GM18502 (cell line): ENCODE measurements around the gene TTLL3.

Source experiments
- ATAC-seq: cut with Tn5 transposase; IDR thresholded peaks from one replicate; pipeline ENCODE4 v1.9.1; 2021; ENCODE audit warnings: mild to moderate bottlenecking; ENCODE audit not compliant: unreplicated experiment, poor library complexity

Gene TTLL3

DNA sequence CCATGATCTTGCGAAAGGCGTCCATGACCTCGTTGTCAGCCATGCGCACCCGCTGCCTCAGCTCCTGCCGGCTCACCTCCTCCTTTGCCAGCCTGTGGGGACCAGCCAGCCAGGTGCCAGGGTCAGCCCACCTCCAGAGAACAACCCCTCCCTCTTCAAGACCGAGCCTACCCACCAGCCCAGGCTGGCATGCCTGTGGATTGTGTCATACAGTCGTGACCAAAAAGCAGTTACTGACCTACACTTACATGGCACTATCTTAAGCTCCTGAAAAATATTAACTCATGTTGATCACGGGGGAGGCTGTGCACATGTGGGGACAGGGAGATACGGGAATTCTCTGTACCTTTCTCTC lies 29.6 kb upstream of the TTLL3 start:
- ATAC-seq, result peak; percentile 13

DNA sequence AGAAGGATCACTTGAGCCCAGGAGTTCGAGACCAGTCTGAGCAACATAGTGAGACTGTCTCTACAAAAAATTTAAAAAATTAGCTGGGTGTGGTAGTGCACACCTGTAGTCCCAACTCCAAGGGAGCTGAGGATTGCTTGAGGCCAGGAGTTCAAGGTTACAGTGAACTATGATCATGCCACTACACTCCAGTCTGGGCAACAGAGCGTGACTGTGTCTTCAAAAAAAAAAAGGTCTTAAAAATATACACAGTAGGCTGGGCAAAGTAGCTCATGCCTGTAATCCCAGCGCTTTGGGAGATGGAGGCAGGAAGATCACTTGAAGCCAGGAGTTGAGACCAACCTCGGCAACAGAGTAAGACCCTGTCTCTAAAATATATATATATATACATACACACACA lies 29.2 kb upstream of the TTLL3 start:
- no peak for ATAC-seq

DNA sequence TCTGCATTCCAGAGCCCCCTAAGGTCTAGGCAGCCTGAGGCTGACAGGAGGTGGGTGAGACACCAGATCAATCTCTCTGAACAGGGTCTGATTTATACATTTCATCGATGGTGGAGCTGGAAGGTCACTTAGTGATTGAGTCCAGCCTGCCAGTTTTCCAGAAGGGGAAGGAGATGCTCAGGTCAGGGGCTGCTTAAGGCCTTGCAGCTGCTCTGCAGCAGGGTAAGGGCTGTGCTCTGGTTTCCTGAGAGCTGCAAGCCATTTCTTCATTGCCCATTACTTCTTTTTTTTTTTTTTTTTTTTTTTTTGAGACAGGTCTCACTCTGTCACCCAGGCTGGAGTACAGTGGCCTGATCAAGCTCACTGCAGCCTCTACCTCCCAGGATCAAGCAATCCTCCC lies 28.5 kb upstream of the TTLL3 start:
- no peak for ATAC-seq

DNA sequence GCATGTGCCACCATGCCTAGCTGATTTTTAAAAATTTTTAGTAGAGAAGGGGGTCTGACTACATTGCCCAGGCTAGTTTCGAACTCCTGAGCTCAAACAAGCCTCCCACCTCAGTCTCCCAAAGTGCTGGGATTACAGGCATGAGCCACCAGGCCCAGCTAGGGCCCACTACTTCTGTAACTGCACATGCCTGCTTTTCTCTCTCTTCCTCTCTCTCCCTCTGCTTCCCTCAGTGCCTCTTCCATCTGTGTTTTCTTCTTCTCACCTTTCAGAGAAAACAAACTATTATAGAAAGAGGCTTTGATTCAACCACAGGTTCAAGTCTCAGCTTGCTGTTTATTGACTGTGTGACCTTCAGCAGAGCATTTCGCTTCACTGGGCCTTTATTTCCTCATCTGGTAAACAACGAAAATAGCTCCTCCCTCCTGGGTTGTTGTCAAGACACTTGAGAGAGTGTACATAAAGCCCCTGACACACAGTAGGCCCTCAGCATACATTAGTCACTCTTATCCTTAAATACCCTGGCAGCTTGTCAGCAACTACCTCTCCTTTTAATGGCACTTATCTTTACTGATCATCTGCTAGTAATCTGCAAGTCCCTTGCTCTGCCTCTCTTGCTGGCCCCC lies 28.0 kb upstream of the TTLL3 start:
- ATAC-seq, result no peak

DNA sequence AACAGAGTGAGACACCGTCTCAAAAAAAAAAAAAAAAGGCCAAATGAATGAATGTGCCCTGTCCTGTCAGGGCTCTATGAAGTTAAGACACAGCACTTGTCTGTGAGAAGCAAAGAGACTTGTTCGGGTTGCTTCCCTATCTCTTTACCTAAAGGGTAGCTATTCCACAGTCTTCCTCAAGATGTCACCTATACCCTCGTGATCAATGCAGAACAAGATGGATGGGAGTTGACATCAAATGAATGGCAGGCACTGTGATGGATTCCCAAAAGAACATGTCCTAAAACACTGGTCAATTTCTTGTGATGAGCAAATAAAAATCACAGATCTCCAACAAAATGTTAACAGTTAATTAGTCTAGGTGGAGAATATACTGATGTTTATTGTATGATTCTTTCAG lies 27.3 kb upstream of the TTLL3 start:
- no peak for ATAC-seq

DNA sequence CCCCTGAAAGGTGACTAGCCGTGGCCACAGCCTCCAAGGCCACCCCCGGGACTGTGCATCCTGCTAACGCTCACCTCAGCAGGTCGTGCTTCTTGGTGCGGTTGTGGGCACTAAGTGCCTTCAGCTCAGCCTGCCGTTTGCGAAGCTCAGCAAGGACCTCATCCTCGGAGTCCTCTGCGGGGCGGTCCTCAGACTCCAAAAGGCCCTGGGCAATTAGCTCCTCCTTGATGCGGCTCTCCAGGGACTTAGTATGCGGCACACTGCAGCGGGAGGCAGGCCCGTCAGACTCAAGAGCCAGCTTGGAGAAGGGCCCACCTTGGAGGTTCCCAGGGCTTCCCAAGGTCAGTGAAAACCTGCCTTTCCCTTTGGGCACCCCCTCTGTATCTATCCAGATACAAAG lies 26.1 kb upstream of the TTLL3 start:
- ATAC-seq, result no peak

DNA sequence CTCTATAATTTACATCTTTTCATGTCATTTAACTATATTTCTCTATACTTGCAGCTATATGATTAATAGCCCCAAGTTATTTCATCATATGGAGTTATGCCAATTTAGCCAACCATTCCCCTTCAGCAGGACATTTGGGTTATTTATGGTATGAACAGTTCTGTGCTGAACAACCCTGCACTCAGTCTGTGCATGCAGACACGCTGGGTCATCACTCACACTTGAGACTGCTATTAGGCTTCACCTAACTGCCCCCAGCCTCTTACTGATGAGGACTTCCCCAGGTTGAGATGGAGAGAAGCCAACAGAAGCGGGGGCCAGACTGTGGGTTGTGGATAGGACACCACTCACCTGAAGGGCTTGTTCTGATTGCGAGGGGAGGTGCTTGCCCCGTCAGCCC lies 25.1 kb upstream of the TTLL3 start:
- no peak for ATAC-seq

DNA sequence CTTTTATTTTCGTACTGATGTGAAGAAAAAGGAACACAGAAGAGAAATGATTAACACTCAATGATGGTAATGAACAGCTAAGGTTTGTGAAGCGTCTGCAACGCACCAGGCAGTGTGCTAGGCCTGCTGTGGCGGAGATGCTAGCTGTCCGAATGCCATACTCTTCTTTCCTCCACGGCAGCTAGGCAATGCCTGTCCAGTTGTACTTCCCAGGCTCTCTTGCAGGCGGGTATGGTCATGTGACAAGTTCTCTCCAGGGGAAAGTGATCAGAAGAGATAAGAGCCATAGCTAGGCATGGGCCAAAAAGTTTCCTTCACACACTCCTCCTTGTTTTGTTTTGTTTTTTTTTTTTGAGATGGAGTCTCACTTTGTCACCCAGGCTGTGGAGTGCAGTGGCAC lies 24.5 kb upstream of the TTLL3 start:
- no peak for ATAC-seq

DNA sequence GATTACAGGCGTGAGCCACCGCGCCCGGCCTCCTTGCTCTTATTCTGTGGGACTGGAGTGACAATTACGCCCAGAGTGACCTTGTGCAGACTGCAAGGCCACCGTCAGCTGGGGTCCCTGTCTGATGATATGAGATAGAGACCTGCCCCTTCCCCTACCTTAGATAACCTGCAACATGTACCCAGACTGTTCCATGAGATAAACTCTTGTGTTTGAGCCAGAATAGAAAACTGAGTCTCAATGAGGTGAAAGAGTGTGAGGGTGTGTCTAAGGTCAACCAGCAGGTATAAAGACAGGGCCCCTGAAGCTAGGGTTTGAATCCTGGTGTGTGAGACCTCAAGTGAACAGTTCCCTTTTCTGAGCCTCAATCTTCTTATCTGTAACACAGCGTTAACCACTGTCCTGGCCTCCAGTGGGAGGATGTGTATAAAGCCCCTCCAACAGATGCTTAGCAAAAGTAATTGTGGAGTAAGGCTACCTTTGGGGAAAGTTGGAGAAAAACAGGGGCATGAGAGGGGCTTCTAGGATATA lies 23.8 kb upstream of the TTLL3 start:
- no peak for ATAC-seq

DNA sequence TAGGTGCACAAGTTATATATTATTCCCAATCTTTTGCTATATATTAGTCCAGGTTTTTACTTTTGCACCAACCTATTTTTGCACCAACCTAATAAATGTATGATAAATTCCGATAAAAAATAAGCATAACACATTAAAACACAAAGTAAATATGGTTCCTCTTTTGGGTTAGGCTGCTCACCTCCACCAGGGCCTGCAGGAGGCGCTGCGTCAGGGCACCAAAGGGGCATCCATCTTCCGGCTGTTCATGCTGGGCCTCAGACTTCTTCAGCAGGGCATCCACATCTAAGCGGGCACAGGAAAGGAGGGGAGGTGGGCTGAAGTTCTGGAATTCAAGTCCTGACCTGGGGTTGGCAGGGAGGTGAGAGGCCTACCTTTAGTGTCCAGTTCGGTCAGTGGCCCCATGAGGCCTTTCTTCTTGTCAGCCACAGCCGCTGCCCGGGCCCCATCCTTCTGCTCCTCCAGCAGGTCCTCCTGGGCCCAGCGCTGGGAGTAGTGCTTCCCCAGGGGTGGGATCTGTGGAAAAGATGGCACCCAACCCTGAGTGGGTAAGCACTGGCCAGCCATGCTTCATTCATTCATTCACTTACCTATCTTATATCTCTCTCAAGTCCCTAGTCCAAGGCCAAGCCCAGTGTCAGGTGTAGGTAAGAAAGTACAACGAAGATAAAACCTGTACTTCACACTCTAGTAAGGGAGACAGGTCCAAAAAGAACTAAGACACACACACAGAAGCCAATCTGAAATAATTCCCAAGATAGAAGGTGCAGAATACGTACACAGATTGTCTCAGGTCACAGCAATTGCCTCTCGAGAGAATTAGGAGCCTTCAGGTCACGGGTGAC lies 23.0 kb upstream of the TTLL3 start:
- ATAC-seq, result no peak

DNA sequence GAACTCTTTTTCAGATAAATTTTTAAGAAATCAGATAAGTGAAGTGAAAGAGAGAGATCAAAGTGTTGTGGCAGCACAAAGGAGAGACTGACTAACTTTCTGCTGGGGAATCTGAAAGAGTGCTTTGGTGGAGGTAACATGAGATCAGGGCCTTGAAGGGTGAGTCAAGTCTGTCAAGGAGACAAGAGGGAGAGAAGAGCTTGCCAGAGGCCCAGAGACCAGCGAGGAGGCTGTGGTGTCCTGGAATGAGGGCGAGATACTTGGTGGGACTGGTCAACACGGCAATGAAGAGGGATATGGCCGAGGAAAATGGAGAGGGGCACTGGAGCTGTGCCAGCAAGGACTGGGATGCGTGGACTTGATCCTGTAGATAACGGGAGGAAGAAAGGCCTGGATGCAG lies 22.3 kb upstream of the TTLL3 start:
- ATAC-seq, result no peak

DNA sequence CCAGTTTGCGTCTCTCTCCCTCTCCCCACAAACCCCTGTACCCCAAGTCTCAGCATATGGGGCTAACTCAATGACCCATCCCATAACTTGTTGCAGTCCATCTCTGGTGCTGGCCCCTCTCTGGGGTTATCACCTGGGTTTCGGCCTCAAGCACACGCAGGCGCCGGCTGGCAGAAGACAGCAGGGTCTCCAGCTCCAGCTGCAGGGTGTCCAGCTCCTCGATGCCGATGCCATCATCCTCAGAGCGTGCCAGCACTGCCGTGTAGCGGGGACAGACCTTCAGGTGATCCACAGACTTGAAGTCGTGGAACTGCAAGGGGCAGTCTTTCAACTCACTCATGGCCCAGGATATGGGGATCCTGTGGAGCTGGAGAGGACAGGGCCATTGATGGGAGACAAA lies 18.9 kb upstream of the TTLL3 start:
- no peak for ATAC-seq

DNA sequence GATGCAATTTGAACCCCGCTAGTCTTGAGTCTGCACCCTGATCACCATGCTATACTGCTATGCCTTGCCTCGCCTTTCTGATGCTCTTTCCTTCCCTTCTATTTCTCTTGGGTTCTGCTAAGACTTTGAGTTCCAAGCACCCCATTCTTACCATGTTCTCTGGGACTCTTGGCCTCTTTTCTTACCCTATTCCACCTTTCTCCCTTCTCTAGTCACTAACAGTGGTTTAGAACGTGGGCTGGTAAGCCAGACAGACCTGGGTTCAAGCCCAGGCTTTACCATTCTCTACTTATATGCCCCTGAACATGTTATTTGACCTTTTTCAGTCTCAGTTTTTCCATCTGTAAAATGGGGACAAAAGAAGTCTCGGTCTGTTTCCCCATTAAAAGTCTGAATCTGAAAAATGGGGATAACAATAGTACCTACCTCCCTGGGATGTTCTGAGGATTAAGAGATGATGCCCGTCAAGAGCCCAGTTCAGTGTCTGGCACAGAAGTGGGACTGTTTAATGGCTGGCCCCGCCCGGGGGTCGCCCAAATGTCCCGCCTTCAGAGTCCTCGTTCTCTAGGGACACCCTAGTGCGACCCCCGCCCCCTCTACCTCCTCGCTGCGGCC lies 18.2 kb upstream of the TTLL3 start:
- ATAC-seq, result no peak

DNA sequence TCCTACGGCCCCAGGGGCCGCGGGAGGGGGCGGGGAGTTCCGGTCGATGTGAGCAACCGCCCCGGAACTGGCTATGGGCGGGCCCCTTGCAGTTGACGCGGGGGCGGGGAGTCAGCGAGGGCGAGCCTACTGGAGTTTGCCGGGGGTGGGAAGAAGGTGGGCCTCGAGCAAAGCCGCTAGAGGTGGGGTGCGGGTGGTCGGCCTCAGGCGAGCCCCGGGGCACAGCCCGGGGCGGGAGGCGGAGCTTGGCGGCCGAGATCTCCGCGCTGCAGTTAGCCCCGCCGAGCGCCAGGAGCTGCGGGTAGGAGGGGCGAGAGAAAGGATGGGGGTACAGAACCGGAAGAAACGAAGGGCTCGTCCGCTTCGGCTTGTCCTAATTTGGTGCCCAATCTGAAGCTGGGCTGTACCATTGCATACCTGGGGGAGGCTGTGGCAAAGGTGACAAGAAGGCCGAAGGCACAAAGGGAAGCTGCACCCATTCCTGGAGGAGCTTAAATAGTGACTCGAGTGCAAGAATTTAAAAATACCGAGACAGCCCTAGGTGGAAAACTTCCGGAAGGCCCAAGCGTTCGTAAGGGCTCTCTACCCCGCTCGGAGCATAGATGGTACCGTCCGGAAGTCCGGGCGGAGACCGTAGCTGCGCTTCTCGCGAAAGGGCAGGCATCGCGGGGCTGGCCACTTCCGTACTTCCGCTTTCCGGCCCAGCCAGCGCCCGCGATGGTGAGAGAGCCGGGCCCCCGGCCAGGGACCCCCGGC lies 17.5 kb upstream of the TTLL3 start, which contains the start of the genes ARPC4 and TADA3:
Gene ARPC4 (plus strand): TSS at position 678 of the 756 bp plus-strand sequence. CDS start 40 bp downstream, at position 718.
Gene TADA3 (minus strand): TSS at position 69 of the 756 bp plus-strand sequence. CDS start 1,007 bp downstream, outside the sequence.
- ATAC-seq, result peak; percentile 83

DNA sequence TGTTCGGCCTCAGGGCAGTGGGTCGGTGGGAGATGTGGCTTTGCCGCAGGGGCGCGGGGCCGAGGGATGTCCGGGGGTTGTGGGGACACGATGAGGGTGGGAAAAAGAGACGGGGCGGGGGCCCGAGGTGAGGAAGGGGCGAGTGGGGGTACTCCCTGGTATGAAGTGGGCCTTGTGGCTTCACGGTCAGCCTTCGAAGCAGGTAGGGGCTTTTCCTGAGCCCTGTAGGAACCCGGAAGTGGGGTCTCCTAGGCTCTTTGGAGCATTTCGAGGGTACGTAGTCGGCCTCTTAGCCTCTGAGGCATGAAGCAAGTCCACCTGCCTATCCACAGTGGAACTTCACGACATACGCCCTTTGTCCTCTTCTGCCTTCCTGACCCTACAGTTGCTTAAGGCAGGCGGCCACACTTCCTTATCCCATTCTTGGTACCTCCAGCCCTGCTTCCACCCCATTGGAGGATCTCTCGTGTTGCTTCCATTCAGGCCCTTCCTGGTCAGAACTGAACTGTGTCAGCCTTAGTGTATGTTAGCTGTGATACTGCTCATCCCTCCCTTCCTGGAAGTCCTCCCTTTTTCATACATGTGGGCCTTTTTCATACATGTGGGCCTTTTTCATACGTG lies 16.8 kb upstream of the TTLL3 start:
- no peak for ATAC-seq

DNA sequence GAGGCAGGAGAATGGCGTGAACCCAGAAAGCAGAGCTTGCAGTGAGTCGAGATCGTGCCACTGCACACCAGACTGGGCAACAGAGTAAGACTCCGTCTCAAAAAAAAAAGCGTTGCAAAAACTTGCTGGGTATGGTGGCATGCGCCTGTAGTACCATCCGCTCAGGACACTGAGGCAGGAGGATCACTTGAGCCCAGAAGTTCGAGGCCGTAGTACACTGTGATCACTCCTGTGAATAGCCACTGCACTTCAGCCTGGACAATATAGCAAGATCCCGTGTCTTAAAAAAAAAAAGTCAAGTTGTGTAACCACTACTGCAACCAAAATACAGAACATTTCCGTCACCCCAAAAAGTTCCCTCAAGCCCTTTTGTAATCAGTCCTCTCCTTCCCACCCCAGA lies 15.7 kb upstream of the TTLL3 start:
- ATAC-seq, result no peak

DNA sequence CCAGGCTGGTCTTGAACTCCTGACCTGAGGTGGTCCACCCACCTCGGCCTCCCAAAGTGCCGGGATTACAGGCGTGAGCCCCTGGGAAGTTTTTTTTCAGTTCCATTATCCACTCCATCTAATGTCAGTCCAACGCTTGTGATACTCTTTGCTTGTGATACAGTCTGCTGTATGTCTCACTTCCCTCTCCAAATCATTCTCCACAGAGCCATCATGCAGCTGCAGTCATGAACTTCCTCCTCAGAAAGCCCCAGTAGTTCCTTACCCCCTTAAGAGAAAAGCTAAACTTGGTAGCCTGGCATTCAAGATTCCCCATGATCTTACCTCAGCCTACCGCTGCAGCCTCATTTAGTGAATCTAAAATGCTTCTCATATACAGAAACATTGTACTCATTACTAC lies 14.9 kb upstream of the TTLL3 start:
- ATAC-seq, result no peak

DNA sequence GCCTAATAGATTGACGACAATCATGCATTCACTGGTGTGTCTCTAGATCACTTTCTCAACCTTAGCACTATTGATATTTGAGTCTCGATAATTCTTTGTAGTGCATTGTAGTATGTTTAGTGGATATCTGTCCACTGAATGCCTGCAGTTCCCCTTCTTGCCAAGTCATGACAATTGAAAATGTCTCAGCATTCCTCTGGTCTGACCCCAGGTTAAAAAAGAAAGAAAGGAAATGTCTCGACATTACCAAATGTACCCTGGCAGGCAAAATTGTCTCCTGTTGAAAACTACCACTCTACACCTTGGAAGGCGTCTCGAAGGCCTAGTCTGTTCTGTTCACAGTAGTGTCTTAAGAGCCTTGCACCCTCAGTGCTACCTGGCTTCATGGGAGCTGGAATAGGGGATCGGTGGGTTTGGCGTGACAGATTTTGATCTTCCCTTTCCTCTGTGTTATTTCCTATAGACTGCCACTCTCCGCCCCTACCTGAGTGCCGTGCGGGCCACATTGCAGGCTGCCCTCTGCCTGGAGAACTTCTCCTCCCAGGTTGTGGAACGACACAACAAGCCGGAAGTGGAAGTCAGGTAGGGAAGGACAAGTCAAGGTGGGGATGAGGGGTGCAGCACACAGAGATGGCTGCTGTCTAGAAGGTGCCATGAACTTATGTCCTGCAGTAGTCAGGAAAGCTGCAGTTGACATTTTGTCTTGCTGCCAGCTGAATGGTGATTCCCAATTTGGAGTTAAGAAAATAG lies 12.7 kb upstream of the TTLL3 start:
- no peak for ATAC-seq

DNA sequence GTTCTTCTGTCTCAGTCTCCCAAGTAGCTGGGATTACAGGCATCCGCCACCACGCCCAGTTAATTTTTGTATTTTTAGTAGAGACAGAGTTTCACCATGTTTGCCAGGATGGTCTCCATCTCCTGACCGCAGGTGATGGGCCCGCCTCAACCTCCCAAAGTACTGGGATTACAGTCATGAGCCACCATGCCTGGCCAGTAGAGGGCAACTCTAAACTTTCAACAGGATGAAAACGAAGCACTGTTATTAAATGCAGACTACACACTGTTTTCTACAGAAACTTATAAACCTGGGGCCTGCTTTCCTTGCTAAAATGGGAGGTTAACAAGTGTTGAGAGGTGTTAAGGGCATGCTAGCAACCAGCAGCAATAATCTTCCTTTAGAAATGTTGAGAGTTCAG lies 9.5 kb upstream of the TTLL3 start:
- no peak for ATAC-seq
